Airway epithelial cell (primary cell): ENCODE data around the gene KRT34. TPM values are rescaled to one million over a fixed set of nuclear protein-coding genes. Genes with fewer than 3 reads are reported as not detected.

ENCODE experiments used
- total RNA-seq: library from RNA; depleted of rRNA; stranded (reverse); fragments of >200 nt; gene quantifications from 2 replicates; pipeline ENCODE4 v1.2.3, GENCODE V29; 2015

The KRT34 gene
- total RNA-seq = 0.35 TPM in 1 of 2 replicates, not detected in the other

DNA sequence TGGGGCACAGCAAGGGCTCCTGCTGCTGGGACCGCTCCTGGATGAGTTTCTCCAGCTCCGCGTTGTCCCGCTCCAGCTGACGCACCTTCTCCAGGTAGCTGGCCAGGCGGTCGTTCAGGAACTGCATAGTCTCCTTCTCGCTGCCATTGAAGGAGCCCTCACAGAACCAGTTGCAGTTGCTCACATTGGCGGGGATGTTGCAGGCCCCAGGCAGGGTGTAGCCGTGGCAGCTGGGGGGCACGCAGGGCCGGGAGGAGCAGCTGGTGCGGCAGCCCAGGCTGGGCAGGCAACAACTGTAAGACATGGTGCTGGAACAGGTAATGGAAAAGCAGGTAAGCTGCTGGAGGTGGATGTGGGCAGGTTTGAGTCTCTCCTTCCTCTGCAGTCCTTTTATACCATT lies at the start of gene KRT34:
TSS of gene KRT34 (minus strand) at position 364 of the 400 bp plus-strand sequence. CDS start at position 304, 60 bp downstream.

GRCh38 chr17:41424111-41424635 lies 42.1 kb upstream of the KRT34 start, which contains the start of gene KRT37:
TSS of gene KRT37 (minus strand) at chr17:41424585. CDS start at chr17:41424523, 62 bp downstream.

GRCh38 chr17:41396996-41397660 lies 15.0 kb upstream of the KRT34 start, which contains the start of gene KRT31:
TSS of gene KRT31 (minus strand) at chr17:41397608. CDS start at chr17:41397539, 69 bp downstream.

DNA sequence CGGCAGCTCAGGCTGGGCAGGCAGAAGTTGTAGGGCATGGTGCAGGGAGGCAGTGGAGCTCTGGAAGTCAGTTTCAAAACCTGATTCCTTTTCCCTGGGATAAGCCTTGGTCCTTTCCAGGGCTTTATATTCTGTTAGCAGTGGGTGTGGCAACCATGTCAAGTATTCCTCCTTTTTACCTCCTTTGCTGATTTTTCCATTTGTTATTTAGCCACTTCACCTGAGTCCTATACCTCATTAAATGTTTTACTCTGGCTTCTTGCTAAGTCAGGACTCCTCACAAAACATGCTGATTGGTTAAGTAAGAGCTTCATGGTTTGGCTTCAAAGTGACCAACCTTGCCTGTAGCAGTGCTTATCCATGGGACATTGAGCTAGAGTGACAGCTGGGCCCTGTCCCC lies 12.4 kb downstream of the KRT34 start, which contains the start of gene KRT33B:
TSS of gene KRT33B (minus strand) at position 101 of the 400 bp plus-strand sequence. CDS start at position 38, 63 bp downstream.

GRCh38 chr17:41350381-41350878 lies 31.7 kb downstream of the KRT34 start, which contains the start of gene KRT33A:
TSS of gene KRT33A (minus strand) at chr17:41350828. CDS start at chr17:41350767, 61 bp downstream.

Other genes with a start within 250 kb of the KRT34 start
- gene KRTAP4-6, start 241.8 kb downstream of the KRT34 start, total RNA-seq = not detected in 2 replicates
- not detected in 2 replicates for gene KRTAP4-5, start 232.5 kb downstream of the KRT34 start, total RNA-seq
- gene KRTAP4-4, start 221.6 kb downstream of the KRT34 start, total RNA-seq = not detected in 2 replicates
- not detected in 2 replicates for gene KRTAP4-3, start 214.1 kb downstream of the KRT34 start, total RNA-seq
- not detected in 2 replicates for gene KRTAP4-2, start 204.1 kb downstream of the KRT34 start, total RNA-seq
- not detected in 2 replicates for gene KRTAP4-1, start 197.4 kb downstream of the KRT34 start, total RNA-seq
- gene KRTAP9-1, start 192.4 kb downstream of the KRT34 start, total RNA-seq = not detected in 2 replicates
- not detected in 2 replicates for gene KRTAP9-2, start 155.7 kb downstream of the KRT34 start, total RNA-seq
- not detected in 2 replicates for gene KRTAP9-3, start 149.9 kb downstream of the KRT34 start, total RNA-seq
- gene KRTAP9-8, start 144.3 kb downstream of the KRT34 start, total RNA-seq = not detected in 2 replicates
- not detected in 2 replicates for gene KRTAP9-4, start 132.6 kb downstream of the KRT34 start, total RNA-seq
- not detected in 2 replicates for gene KRTAP9-9, start 126.9 kb downstream of the KRT34 start, total RNA-seq
- gene KRTAP9-6, start 116.9 kb downstream of the KRT34 start, total RNA-seq = not detected in 2 replicates
- gene KRTAP9-7, start 106.6 kb downstream of the KRT34 start, total RNA-seq = not detected in 2 replicates
- gene KRTAP29-1, start 79.5 kb downstream of the KRT34 start, total RNA-seq = not detected in 2 replicates
- not detected in 2 replicates for gene KRTAP16-1, start 73.0 kb downstream of the KRT34 start, total RNA-seq
- not detected in 2 replicates for gene KRTAP17-1, start 66.6 kb downstream of the KRT34 start, total RNA-seq
- gene KRT33A, start 31.5 kb downstream of the KRT34 start, total RNA-seq = 0.35 TPM in 1 of 2 replicates, not detected in the other
- gene KRT33B, start 12.5 kb downstream of the KRT34 start, total RNA-seq = not detected in 2 replicates
- gene KRT31, start 15.3 kb upstream of the KRT34 start, total RNA-seq = 0.05 and 0.28 TPM in 2 replicates
- not detected in 2 replicates for gene KRT37, start 42.3 kb upstream of the KRT34 start, total RNA-seq
- not detected in 2 replicates for gene KRT38, start 58.7 kb upstream of the KRT34 start, total RNA-seq
- 0.21 TPM in 1 of 2 replicates, not detected in the other for gene KRT32, start 85.1 kb upstream of the KRT34 start, total RNA-seq
- not detected in 2 replicates for gene KRT35, start 98.8 kb upstream of the KRT34 start, total RNA-seq
- not detected in 2 replicates for gene KRT36, start 107.6 kb upstream of the KRT34 start, total RNA-seq
- gene KRT13, start 123.3 kb upstream of the KRT34 start, total RNA-seq = 591 and 752 TPM in 2 replicates
- 292 and 317 TPM in 2 replicates for gene KRT15, start 136.6 kb upstream of the KRT34 start, total RNA-seq
- gene KRT19, start 146.0 kb upstream of the KRT34 start, total RNA-seq = 4,405 and 5,932 TPM in 2 replicates
- gene KRT9, start 189.8 kb upstream of the KRT34 start, total RNA-seq = 0.78 and 1.0 TPM in 2 replicates
- gene KRT14, start 204.6 kb upstream of the KRT34 start, total RNA-seq = 5,968 and 7,158 TPM in 2 replicates
- gene KRT16, start 230.5 kb upstream of the KRT34 start, total RNA-seq = 4,917 and 6,689 TPM in 2 replicates
- gene KRT17, start 242.3 kb upstream of the KRT34 start, total RNA-seq = 20,831 and 21,525 TPM in 2 replicates